ENCODE data around the gene SLC22A31.
A peak's percentile ranks its signal among the peaks of the same experiment; 100 is the strongest.
"Not testable (repeated sequence)": the region's sequence is repeated elsewhere in the genome, so short reads cannot be mapped to it uniquely, and the experiment has no call there.

SLC22A31 gene

DNA sequence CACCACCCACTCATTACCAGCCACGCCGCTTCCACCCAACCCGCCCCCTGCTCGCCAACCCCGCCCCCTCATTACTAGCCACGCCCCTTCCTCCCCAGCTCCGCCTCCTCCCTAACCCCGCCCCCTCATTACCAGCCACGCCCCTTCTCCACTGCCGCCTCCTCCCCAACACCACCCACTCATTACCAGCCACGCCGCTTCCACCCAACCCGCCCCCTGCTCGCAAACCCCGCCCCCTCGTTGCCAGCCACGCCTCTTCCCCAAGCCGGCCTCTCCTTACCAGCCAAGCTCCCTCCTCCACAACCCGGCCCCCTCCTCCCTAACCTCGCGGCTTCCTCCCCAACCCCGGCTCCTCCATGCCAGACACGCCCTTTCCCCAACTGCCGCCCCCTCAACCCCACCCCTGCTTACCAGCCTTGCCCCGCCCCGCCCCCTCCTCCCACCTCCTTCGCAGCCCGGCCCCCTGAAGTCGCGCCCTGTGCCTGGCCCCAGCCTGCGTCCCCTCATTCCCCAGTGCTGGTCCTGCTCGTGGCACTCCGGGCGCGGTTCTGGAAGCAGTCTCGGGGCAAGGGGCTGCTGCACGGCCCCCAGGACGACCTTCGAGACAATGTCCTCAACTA lies 7.3 kb downstream of the SLC22A31 start:
- DNase-seq (ENCODE audit: low read depth, low spot score), result no peak

GRCh38 chr16:89192186-89192955 lies 8.0 kb downstream of the SLC22A31 start:
- peak; percentile 44 for DNase-seq (ENCODE audit: low read depth, low spot score)

- DNase-seq (ENCODE audit: low read depth, low spot score), result no peak
These were observed 8.5 kb downstream of the SLC22A31 start for GRCh38 chr16:89191901-89192185.

GRCh38 chr16:89191033-89191900 lies 9.1 kb downstream of the SLC22A31 start:
- DNase-seq (ENCODE audit: low read depth, low spot score), result no peak

- no peak for DNase-seq (ENCODE audit: low read depth, low spot score)
These were observed 10.0 kb downstream of the SLC22A31 start for GRCh38 chr16:89190150-89190958.

GRCh38 chr16:89189358-89190025 lies 10.8 kb downstream of the SLC22A31 start:
- no peak for DNase-seq (ENCODE audit: low read depth, low spot score)

GRCh38 chr16:89188471-89189357 lies 11.6 kb downstream of the SLC22A31 start:
- DNase-seq (ENCODE audit: low read depth, low spot score), result not testable (repeated sequence)

DNA sequence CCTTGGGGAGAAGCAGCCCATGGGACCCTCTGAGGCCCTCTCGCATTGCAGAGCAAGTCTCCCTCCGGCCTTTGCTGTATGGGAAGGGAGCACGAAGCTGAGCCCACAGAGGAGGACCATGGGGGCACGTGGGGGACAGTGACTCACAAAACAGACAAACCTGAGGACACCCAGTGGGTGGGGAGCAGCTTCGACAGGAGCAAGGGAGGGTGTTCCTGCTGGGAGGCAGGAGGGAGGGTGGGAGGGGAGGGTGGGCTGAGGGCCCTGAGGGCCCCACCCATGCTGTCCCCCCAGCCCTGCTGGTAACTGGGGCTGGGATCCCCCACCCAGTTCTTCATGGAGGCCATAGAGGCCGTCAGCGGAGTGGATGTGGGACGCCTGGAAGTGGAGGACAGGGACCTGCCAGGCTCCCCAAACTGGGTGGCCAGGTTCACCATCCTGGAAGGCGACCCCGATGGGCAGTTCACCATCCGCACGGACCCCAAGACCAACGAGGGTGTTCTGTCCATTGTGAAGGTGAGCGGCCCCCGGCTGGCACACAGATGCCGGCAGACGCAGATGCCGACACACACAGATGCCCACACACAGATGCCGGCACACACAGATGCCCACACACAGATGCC lies 12.5 kb downstream of the SLC22A31 start:
- no peak for DNase-seq (ENCODE audit: low read depth, low spot score)

DNA sequence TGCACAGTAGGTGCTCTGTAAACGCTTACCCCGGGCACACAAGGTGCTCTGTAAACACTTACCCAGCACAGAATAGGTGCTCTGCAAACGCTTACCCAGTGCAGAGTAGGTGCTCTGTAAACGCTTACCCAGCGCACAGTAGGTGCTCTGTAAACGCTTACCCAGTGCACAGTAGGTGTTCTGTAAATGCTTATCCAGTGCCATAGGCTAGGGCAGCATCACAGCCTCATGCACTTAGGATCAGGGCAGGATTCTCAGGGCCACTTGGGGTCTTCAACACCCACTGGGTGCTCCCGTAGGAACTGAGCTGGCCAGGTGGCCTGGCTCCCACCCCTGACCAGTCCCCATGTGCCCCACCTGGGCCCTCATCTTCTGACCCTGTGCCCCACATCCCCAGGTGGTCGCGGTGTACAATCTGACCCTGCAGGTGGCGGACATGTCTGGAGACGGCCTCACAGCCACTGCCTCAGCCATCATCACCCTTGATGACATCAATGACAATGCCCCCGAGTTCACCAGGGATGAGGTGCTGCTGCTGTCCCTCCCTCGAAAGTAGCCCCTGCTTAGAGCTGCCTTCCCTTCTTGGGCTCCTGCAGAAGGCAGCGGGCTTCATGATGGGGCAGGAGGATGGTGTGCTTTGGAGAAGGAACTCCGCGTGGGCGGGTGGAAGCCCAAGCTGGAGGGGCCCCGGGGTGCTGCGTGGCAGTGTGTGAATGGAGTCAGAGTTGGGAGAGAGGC lies 13.1 kb downstream of the SLC22A31 start:
- DNase-seq (ENCODE audit: low read depth, low spot score), result no peak

DNA sequence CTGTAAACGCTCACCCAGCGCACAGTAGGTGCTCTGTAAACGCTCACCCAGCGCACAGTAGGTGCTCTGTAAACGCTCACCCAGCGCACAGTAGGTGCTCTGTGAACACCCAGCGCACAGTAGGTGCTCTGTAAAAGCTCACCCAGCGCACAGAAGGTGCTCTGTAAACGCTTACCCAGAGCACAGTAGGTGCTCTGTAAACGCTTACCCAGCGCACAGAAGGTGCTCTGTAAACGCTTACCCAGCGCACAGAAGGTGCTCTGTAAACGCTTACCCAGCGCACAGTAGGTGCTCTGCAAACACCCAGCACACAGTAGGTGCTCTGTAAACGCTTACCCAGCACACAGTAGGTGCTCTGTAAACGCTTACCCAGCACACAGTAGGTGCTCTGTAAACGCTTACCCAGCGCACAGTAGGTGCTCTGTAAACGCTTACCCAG lies 13.7 kb downstream of the SLC22A31 start:
- not testable (repeated sequence) for DNase-seq (ENCODE audit: low read depth, low spot score)

- DNase-seq (ENCODE audit: low read depth, low spot score), result not testable (repeated sequence)
These were observed 14.3 kb downstream of the SLC22A31 start for GRCh38 chr16:89185887-89186592.

DNA sequence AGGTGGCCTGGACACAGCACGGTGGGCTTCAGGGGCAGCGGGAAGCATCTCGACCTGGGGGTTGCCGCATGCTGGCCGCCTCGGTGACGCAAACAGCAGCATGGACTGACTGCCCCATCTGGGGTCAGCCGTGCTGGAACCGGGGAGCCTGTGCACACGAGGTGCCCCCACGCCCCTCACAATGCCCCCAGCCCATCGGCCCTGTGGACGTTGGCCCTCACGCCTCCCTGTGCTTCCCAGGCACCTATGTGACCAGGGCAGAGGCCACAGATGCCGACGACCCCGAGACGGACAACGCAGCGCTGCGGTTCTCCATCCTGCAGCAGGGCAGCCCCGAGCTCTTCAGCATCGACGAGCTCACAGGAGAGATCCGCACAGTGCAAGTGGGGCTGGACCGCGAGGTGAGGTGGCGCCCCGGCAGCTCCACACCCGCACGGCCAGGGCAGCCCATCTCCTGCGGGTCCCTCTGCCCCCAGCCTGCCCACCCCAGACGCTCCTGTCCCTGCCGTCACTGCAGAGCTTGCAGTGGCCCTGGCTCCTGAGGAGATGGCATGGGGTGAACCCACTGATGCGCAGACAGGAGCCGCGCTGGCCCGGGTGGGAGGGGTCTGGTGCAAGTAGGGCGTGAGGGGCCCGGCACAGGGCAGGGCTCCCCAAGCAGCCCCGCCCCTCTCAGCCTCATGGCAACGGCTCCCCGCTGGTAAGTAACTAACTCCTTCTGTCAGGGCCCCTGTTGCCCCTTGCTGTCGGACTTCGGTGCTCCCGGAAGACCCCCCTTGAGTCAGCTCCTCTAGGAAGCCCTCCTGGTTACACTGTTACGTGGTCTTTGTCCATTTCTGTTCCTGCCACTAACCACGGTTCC lies 15.2 kb downstream of the SLC22A31 start:
- DNase-seq (ENCODE audit: low read depth, low spot score), result no peak

GRCh38 chr16:89184677-89184932 lies 15.7 kb downstream of the SLC22A31 start:
- DNase-seq (ENCODE audit: low read depth, low spot score), result no peak

GRCh38 chr16:89183975-89184676 lies 16.2 kb downstream of the SLC22A31 start:
- DNase-seq (ENCODE audit: low read depth, low spot score), result no peak

DNA sequence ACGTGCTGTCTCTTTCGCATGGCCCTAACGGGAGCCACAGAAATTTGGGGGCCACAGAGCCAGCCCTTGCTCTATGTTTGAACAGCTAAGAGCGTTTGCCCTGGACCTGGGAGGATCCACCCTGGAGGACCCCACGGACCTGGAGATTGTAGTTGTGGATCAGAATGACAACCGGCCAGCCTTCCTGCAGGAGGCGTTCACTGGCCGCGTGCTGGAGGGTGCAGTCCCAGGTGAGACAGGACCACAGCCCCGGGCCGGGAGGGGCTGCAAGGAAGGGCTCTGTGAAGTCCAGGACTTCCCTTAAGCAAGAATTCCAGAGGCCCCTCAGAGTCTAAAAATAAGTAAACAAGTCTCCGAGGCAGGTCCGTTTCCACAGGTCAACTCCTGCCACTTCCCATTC lies 16.9 kb downstream of the SLC22A31 start:
- no peak for DNase-seq (ENCODE audit: low read depth, low spot score)

DNA sequence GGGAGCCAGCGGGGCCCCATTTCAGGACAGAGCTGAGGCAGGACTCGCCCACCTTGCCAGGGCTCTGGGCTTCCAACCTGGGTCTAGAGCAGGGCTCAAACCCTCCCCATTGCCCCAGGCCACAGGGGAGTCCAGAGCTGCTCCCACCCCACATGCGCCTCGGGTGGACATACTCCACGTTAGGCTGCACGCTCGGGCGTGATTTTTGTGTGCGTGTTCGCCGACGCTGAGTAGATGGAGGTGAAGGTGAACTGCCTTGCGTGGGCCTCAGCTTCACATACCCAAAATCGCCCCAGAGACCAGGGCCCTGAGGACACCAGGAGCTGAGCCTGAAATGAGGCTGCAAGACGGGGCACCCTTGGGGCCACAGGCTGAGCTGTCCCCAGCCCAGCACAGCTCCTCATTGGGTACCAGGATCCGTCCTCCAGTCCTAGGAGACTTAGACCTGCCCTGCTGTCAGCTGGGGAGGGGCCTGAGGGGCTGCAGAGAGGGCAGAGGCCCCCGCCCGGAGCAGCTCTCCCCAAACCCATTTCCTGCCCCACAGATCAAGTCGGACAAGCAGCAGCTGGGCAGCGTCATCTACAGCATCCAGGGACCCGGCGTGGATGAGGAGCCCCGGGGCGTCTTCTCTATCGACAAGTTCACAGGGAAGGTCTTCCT lies 20.6 kb downstream of the SLC22A31 start:
- DNase-seq (ENCODE audit: low read depth, low spot score), result no peak

- no peak for DNase-seq (ENCODE audit: low read depth, low spot score)
These were observed 21.2 kb downstream of the SLC22A31 start for GRCh38 chr16:89179148-89179484.

Data from smooth muscle cell of the brain vasculature (primary cell).